GM18907 (cell line): ENCODE measurements around the gene TMEM222.

Source experiments
- ATAC-seq: cut with Tn5 transposase; IDR thresholded peaks from one replicate; pipeline ENCODE4 v1.9.1; 2021; ENCODE audit warnings: mild to moderate bottlenecking, moderate library complexity; ENCODE audit not compliant: unreplicated experiment

The TMEM222 gene

GRCh38 chr1:27358038-27358927 lies 36.3 kb downstream of the TMEM222 start:
- ATAC-seq = no peak

DNA sequence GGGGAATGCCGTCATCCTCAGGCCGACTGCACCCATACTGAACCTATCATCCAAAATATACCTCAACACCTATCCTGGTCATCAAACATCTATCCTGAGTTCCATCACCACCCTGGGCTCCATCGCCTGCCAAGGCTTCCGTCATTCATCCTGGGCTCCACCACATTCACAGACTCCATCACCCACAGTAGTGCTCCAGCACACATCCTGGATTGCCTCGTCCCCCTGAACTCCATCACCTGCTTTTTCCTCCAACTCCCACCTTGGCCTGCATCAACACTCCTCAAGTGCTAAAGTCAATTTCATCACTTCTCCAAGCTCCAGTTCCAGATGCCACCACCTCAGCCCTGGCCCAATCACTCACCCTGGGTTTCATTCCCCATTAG lies 37.0 kb downstream of the TMEM222 start:
- no peak for ATAC-seq

- no peak for ATAC-seq
These were observed 37.8 kb downstream of the TMEM222 start for GRCh38 chr1:27359822-27360158.

GRCh38 chr1:27360159-27361043 lies 38.4 kb downstream of the TMEM222 start:
- no peak for ATAC-seq

- no peak for ATAC-seq
These were observed 39.1 kb downstream of the TMEM222 start for GRCh38 chr1:27361044-27361402.

GRCh38 chr1:27361553-27361952 lies 39.6 kb downstream of the TMEM222 start:
- no peak for ATAC-seq

GRCh38 chr1:27363766-27364695 lies 42.1 kb downstream of the TMEM222 start:
- ATAC-seq = no peak

DNA sequence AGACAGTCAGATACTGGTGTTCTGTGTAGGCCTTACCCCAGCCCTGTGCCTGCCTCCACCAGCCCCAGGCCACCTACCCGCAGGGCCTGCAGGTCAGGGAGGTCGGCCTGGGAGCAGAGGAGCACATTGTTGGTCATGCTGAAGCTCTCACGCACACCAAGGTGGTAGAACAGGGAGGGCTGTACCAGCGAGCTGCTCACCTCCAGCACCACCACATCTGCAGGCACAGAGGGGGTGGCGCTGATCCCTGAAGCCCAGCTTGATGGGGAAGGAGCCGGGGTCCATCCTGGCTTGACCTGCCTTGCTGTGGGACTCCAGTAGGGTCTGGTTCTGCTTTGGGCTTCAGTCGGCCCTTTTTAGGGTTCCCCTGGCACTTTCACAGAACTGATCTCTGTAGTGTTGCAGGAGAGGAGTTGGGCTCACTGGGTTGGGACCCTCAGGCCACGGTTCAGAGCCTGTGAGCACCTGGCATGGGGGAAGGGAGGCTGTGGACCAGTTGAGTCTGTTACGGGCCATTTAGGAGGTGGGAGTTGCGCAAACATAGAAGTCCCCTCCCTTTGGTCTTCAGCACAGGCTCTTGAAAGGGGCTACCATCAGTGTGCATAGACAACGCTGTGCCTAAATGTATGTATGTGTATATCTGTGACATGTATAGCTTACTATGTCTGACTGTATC lies 42.9 kb downstream of the TMEM222 start:
- no peak for ATAC-seq

DNA sequence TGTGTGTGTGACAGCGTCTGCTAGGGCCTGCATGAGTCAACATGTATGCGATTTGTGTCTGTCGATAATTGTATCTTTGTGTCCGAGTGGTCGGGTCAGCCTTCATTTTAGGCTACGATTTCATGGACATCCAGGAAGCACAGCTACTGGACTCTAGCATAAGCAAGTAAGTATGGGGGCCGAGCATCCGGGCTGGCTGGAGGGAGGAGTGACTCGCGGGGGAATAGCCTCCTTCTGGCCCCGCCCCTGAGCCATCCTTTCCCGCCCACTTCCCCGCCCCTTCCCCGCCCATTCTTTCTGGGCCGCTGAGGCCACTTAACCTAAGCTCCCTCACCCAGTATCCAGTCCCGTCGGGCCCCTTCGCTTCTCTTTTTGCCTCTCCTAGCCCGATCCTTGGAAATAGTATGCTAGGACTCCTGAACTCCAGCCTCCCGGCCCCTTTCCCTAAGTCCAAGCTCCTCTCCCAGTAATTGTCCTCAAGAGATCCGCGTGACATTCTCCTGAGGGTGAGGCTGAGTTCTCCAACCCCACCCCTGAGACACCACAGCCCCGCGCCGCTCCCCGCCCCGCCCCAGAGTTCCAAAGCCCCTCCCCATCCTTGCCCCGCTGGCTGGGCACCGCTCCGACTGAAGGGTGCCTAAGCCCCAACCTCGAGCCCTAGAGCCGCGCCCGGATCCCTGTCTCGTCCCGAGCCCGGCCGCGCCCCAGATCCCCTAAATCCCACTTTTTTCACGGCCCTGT lies 43.6 kb downstream of the TMEM222 start:
- ATAC-seq = peak; percentile 36

- ATAC-seq = peak; percentile 40
These were observed 44.1 kb downstream of the TMEM222 start for GRCh38 chr1:27366113-27366410.

DNA sequence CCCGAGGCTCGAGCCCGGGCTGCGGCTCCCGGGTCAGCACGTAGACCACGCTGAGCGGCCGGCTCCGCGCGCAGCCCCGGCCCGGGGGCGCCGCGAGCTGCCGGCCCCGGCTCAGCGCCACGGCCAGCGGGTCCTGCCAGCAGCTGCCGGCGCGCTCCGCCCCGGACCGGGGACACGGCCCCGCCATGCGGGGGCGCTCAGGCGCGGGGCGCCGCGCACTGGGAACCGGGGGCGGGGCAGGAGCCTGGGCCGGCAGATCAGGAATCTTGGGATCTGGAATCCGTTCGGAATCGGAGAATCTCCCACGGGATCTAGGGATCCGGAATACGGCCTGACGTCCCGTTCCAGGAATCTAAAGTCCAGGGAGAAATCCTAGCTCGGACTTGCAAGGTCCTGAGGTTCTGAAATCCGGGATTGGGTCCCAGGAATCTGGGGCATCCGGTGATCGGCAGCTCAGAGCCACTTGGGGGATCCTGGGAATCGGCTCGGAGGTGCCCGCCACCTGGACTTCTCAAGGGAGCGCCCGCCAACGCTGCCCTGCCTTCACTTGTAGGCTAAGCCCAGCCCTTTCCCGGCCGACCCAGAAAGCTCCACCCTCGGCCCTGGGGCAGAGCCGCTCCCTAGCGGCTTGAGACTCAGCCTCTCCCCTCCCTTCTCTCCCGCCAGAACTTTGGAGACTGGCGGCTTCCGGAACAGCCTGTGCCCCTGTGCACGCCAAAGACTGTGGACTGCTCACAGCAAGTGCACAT lies 44.6 kb downstream of the TMEM222 start, which contains the start of gene MAP3K6:
MAP3K6 (minus strand) TSS at position 551 of the 749 bp plus-strand sequence; CDS start at position 187, 364 bp downstream.
- peak; percentile 31 for ATAC-seq

DNA sequence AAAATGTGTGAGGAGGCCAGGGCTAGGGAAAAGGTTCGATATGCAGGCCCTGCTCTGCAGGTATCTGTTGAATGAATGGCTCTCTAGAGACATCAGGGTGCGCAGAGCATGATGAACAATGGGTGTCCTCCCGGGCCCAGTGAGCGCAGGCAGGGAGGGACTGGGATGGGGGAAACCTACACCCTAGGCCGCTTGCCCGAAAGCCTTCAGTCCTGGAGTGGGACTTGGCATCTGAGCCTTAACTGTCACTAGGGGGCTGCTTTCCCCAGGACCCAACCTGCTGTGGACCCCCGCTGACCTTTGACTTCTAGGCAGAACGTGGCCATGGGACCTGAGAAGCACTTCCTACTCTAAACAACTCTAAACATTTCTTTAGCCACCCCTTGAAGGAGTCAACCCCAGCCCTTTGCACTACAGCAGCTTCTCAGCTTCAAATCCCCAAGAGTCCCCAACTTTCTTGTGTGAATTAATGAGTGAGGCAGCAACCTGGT lies 45.2 kb downstream of the TMEM222 start:
- ATAC-seq = no peak

GRCh38 chr1:27368869-27369582 lies 47.1 kb downstream of the TMEM222 start:
- ATAC-seq = no peak

- ATAC-seq = no peak
These were observed 50.3 kb downstream of the TMEM222 start for GRCh38 chr1:27372022-27372807.

GRCh38 chr1:27372808-27373690 lies 51.1 kb downstream of the TMEM222 start:
- ATAC-seq = no peak

- no peak for ATAC-seq
These were observed 52.6 kb downstream of the TMEM222 start, which contains the start of gene FCN3 for GRCh38 chr1:27374362-27375086. FCN3 (minus strand) TSS chr1:27374824; CDS start chr1:27374818, 6 bp downstream.
